HepG2 (cell line): ENCODE results near the gene ZNF544. TPM values are rescaled to one million over a fixed set of nuclear protein-coding genes. Genes with fewer than 3 reads are reported as not detected.

Experiments
- ATM ChIP-seq: fragments of 450-650 bp; IDR thresholded peaks from 2 replicates; pipeline ENCODE4 v1.7.1; 2017; ENCODE audit warnings: mild to moderate bottlenecking, borderline replicate concordance
- DPF2 ChIP-seq: sonication (generic); formaldehyde crosslinking; IDR thresholded peaks from 2 replicates; pipeline ENCODE4 v1.4.0; 2020; ENCODE audit warnings: mild to moderate bottlenecking, low read depth, missing genetic modification reagents, borderline replicate concordance
- E2F5 ChIP-seq: sonication (generic); formaldehyde crosslinking; conservative IDR thresholded peaks from 2 replicates; pipeline ENCODE4 v1.4.0; 2020; ENCODE audit warnings: missing genetic modification reagents
- FOXA3 ChIP-seq: IDR thresholded peaks from 2 replicates; pipeline ENCODE4 v1.6.1; 2016; ENCODE audit warnings: missing genetic modification reagents, missing compliant biosample characterization
- POGK ChIP-seq: sonication (generic); formaldehyde crosslinking; conservative IDR thresholded peaks from 2 replicates; pipeline ENCODE4 v1.8.0; 2022; ENCODE audit warnings: mild to moderate bottlenecking, moderate library complexity, missing genetic modification reagents
- RORA ChIP-seq: sonication (generic); formaldehyde crosslinking; IDR thresholded peaks from 2 replicates; pipeline ENCODE4 v1.5.0; 2020; ENCODE audit warnings: mild to moderate bottlenecking, missing genetic modification reagents, moderate library complexity
- SMARCE1 ChIP-seq: fragments of 450-650 bp; IDR thresholded peaks from 2 replicates; pipeline ENCODE4 v1.6.1; 2017; ENCODE audit warnings: borderline replicate concordance
- SRSF1 ChIP-seq: fragments of 200-400 bp; formaldehyde crosslinking; optimal IDR thresholded peaks from 2 replicates; pipeline ENCODE3; 2017; ENCODE audit warnings: mild to moderate bottlenecking, low read depth, low read length, moderate library complexity
- ZBTB43 ChIP-seq: sonication (generic); formaldehyde crosslinking; conservative IDR thresholded peaks from 2 replicates; pipeline ENCODE4 v1.4.0; 2020; ENCODE audit warnings: missing genetic modification reagents
- ZNF646 ChIP-seq: sonication (generic); formaldehyde crosslinking; IDR thresholded peaks from 2 replicates; pipeline ENCODE4 v1.9.0; 2021; ENCODE audit warnings: mild to moderate bottlenecking, missing genetic modification reagents
- ZNF687 ChIP-seq: sonication (generic); formaldehyde crosslinking; IDR thresholded peaks from 2 replicates; pipeline ENCODE4 v1.5.1; 2020; ENCODE audit warnings: mild to moderate bottlenecking, missing genetic modification reagents, moderate library complexity
- ZNF775 ChIP-seq: sonication (generic); formaldehyde crosslinking; IDR thresholded peaks from 2 replicates; pipeline ENCODE4 v1.4.0; 2020; ENCODE audit warnings: missing genetic modification reagents, mild to moderate bottlenecking, moderate library complexity, borderline replicate concordance
- polyA plus RNA-seq, 8 experiments: library from polyadenylated mRNA; depleted of rRNA in 3 of 8; stranded (reverse) in 7 of 8; unstranded in 1 of 8; fragments of >200 nt; fragmentation: Illumina TruSeq in 4 of 8; extraction: Trizol in 4 of 8; gene quantifications; 2 replicates each; pipeline versions ENCODE4 v1.2.1 to v1.2.3, GENCODE V29; 2011 to 2016; ENCODE audit warnings: low read depth in 4 of 8, missing spikeins in 1 of 8, mixed read lengths in 1 of 8; ENCODE audit not compliant: insufficient read depth in 1 of 8
- total RNA-seq, 5 experiments: library from RNA; depleted of rRNA; stranded (reverse); fragments of >200 nt; fragmentation: Illumina TruSeq; extraction: Trizol; gene quantifications; 2 replicates each; pipeline ENCODE4 v1.2.3, GENCODE V29; 2016; ENCODE audit warnings: low read depth in 1 of 5

ZNF544 gene
- total and polyA plus RNA-seq, 2 of the 13 experiments (the other 11 are each of a cell fraction or from before 2014, with no cell fraction given), result 13.1 to 17.0 TPM

GRCh38 chr19:58279042-58279924 is 50.6 kb downstream of the ZNF544 start (continued):
- TF ChIP-seq ZNF687 (CRISPR knock-in tag), result peak; percentile 87
- no peak for TF ChIP-seq ZNF646 (CRISPR knock-in tag)
- TF ChIP-seq ATM, result no peak
- 0 out of 2 replicates have a peak, but pooled peaks have one; percentile 45 for TF ChIP-seq RORA
- no peak for TF ChIP-seq POGK (CRISPR knock-in tag)
- TF ChIP-seq DPF2, result no peak
- TF ChIP-seq ZNF775 (CRISPR knock-in tag), result no peak
- TF ChIP-seq SRSF1, result no peak
- no peak for TF ChIP-seq SMARCE1
- no peak for TF ChIP-seq FOXA3 (CRISPR knock-in tag)
- no peak; the same call in 1 of the 2 replicates for TF ChIP-seq ZBTB43 (CRISPR knock-in tag)
- peak; percentile 27; the same call in 1 of the 2 replicates for TF ChIP-seq E2F5 (CRISPR knock-in tag)
